ENCODE measurements around the gene NOC4L.

DNA sequence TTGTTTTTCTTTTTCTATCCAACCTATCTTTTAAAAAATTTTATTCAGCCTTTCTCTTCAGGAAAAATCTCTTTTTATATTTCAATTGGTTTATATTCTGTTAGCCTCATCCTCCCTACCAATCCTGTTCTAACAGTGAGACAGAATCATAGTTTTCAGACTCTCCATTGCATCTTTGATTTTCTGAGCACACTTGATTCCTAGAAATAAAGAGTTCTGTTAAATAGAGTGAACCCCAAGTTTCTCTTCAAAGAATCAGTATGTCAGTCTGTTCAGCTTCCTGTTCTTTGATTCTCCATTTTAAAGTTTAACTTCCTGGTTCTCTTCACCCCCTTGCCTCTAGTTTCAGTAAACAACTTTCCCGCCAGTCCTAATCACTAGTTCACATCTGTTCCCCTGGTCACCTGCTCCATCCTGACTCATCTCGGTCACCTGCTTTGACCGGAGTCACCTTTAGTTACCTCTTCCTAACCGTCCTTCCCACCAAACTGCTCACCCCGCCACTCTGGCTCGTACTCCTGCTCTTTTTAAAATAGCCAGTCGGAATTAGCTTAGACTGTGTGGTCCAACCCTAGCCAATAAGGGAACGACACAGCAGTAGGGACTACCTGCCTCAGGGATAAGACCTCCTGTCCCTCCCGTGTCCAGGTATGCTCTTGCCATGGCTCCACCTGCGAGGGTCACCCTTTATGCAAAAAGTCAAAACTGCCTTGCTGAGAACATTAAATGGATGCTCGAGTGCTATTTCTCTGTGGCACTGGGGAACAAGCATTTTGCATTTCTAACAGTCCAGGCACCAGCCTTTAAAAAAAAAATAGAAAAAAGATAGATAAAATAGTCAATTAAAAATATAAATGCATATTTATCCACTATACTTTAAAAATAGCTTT, 48.5 kb upstream of the NOC4L start:
- TF ChIP-seq, protein P1, sequence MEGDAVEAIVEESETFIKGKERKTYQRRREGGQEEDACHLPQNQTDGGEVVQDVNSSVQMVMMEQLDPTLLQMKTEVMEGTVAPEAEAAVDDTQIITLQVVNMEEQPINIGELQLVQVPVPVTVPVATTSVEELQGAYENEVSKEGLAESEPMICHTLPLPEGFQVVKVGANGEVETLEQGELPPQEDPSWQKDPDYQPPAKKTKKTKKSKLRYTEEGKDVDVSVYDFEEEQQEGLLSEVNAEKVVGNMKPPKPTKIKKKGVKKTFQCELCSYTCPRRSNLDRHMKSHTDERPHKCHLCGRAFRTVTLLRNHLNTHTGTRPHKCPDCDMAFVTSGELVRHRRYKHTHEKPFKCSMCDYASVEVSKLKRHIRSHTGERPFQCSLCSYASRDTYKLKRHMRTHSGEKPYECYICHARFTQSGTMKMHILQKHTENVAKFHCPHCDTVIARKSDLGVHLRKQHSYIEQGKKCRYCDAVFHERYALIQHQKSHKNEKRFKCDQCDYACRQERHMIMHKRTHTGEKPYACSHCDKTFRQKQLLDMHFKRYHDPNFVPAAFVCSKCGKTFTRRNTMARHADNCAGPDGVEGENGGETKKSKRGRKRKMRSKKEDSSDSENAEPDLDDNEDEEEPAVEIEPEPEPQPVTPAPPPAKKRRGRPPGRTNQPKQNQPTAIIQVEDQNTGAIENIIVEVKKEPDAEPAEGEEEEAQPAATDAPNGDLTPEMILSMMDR (conservative IDR thresholded peaks at IDR 0.05; ENCODE audit: low read depth in 2 of 2), result no peak
- TF ChIP-seq, protein P2, sequence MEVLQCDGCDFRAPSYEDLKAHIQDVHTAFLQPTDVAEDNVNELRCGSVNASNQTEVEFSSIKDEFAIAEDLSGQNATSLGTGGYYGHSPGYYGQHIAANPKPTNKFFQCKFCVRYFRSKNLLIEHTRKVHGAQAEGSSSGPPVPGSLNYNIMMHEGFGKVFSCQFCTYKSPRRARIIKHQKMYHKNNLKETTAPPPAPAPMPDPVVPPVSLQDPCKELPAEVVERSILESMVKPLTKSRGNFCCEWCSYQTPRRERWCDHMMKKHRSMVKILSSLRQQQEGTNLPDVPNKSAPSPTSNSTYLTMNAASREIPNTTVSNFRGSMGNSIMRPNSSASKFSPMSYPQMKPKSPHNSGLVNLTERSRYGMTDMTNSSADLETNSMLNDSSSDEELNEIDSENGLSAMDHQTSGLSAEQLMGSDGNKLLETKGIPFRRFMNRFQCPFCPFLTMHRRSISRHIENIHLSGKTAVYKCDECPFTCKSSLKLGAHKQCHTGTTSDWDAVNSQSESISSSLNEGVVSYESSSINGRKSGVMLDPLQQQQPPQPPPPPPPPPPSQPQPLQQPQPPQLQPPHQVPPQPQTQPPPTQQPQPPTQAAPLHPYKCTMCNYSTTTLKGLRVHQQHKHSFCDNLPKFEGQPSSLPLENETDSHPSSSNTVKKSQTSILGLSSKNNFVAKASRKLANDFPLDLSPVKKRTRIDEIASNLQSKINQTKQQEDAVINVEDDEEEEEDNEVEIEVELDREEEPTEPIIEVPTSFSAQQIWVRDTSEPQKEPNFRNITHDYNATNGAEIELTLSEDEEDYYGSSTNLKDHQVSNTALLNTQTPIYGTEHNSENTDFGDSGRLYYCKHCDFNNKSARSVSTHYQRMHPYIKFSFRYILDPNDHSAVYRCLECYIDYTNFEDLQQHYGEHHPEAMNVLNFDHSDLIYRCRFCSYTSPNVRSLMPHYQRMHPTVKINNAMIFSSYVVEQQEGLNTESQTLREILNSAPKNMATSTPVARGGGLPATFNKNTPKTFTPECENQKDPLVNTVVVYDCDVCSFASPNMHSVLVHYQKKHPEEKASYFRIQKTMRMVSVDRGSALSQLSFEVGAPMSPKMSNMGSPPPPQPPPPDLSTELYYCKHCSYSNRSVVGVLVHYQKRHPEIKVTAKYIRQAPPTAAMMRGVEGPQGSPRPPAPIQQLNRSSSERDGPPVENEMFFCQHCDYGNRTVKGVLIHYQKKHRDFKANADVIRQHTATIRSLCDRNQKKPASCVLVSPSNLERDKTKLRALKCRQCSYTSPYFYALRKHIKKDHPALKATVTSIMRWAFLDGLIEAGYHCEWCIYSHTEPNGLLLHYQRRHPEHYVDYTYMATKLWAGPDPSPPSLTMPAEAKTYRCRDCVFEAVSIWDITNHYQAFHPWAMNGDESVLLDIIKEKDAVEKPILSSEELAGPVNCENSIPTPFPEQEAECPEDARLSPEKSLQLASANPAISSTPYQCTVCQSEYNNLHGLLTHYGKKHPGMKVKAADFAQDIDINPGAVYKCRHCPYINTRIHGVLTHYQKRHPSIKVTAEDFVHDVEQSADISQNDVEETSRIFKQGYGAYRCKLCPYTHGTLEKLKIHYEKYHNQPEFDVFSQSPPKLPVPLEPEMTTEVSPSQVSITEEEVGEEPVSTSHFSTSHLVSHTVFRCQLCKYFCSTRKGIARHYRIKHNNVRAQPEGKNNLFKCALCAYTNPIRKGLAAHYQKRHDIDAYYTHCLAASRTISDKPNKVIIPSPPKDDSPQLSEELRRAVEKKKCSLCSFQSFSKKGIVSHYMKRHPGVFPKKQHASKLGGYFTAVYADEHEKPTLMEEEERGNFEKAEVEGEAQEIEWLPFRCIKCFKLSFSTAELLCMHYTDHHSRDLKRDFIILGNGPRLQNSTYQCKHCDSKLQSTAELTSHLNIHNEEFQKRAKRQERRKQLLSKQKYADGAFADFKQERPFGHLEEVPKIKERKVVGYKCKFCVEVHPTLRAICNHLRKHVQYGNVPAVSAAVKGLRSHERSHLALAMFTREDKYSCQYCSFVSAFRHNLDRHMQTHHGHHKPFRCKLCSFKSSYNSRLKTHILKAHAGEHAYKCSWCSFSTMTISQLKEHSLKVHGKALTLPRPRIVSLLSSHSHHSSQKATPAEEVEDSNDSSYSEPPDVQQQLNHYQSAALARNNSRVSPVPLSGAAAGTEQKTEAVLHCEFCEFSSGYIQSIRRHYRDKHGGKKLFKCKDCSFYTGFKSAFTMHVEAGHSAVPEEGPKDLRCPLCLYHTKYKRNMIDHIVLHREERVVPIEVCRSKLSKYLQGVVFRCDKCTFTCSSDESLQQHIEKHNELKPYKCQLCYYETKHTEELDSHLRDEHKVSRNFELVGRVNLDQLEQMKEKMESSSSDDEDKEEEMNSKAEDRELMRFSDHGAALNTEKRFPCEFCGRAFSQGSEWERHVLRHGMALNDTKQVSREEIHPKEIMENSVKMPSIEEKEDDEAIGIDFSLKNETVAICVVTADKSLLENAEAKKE (CRISPR knock-in tag; IDR thresholded peaks at IDR 0.05), result no peak
- TF ChIP-seq POLR2AphosphoS5 (IDR thresholded peaks at IDR 0.05; ENCODE audit: low read depth) (no peak), ZNF114 (CRISPR knock-in tag; IDR thresholded peaks at IDR 0.05) (no peak), CREB1 (CRISPR knock-in tag; IDR thresholded peaks at IDR 0.05; ENCODE audit: low read depth) (no peak), EZH2 (IDR thresholded peaks at IDR 0.05; ENCODE audit: low read depth, unreplicated experiment) (no peak), JUNB (IDR thresholded peaks at IDR 0.05; ENCODE audit: unreplicated experiment) (no peak)
- TF ChIP-seq, protein P3, sequence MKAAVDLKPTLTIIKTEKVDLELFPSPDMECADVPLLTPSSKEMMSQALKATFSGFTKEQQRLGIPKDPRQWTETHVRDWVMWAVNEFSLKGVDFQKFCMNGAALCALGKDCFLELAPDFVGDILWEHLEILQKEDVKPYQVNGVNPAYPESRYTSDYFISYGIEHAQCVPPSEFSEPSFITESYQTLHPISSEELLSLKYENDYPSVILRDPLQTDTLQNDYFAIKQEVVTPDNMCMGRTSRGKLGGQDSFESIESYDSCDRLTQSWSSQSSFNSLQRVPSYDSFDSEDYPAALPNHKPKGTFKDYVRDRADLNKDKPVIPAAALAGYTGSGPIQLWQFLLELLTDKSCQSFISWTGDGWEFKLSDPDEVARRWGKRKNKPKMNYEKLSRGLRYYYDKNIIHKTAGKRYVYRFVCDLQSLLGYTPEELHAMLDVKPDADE (IDR thresholded peaks at IDR 0.05), result no peak

All from GM23338 (cell line).